GM21619 (cell line): ENCODE measurements around the gene ANKRD13C.
"Not testable (repeated sequence)": the region's sequence is repeated elsewhere in the genome, so short reads cannot be mapped to it uniquely, and the experiment has no call there.

Source experiments
- ATAC-seq: cut with Tn5 transposase; IDR thresholded peaks from one replicate; pipeline ENCODE4 v1.9.1; 2021; ENCODE audit not compliant: unreplicated experiment

Gene ANKRD13C

GRCh38 chr1:70360321-70360720 lies 5.8 kb upstream of the ANKRD13C start:
- ATAC-seq: no peak

- ATAC-seq: peak; percentile 35
Observed at GRCh38 chr1:70358921-70359564, 4.5 kb upstream of the ANKRD13C start.

- no peak for ATAC-seq
Observed at GRCh38 chr1:70355920-70356319, 1.4 kb upstream of the ANKRD13C start.

- no peak for ATAC-seq
Observed at GRCh38 chr1:70355111-70355407, 537 bp upstream of the ANKRD13C start.

- ATAC-seq: peak; percentile 25
Observed at GRCh38 chr1:70353601-70354331, 756 bp downstream of the ANKRD13C start.

GRCh38 chr1:70353044-70353443 lies 1.5 kb downstream of the ANKRD13C start:
- ATAC-seq: no peak

- not testable (repeated sequence) for ATAC-seq
Observed at GRCh38 chr1:70349799-70350198, 4.7 kb downstream of the ANKRD13C start.

GRCh38 chr1:70348399-70349165 lies 5.9 kb downstream of the ANKRD13C start:
- ATAC-seq: no peak

- not testable (repeated sequence) for ATAC-seq
Observed at GRCh38 chr1:70339644-70340043, 14.9 kb downstream of the ANKRD13C start.

GRCh38 chr1:70336050-70336449 lies 18.5 kb downstream of the ANKRD13C start:
- no peak for ATAC-seq

- no peak for ATAC-seq
Observed at GRCh38 chr1:70334436-70334835, 20.1 kb downstream of the ANKRD13C start.

GRCh38 chr1:70333245-70333644 lies 21.3 kb downstream of the ANKRD13C start:
- no peak for ATAC-seq

GRCh38 chr1:70331962-70332361 lies 22.6 kb downstream of the ANKRD13C start:
- ATAC-seq: no peak

GRCh38 chr1:70327306-70328076 lies 27.0 kb downstream of the ANKRD13C start:
- ATAC-seq: no peak

- ATAC-seq: no peak
Observed at GRCh38 chr1:70324683-70325082, 29.8 kb downstream of the ANKRD13C start.

- ATAC-seq: no peak
Observed at GRCh38 chr1:70319750-70320149, 34.8 kb downstream of the ANKRD13C start.

GRCh38 chr1:70318191-70318590 lies 36.3 kb downstream of the ANKRD13C start:
- no peak for ATAC-seq

GRCh38 chr1:70317087-70317486 lies 37.4 kb downstream of the ANKRD13C start:
- ATAC-seq: no peak

GRCh38 chr1:70315782-70316181 lies 38.7 kb downstream of the ANKRD13C start:
- no peak for ATAC-seq

GRCh38 chr1:70314706-70315304 lies 39.7 kb downstream of the ANKRD13C start:
- no peak for ATAC-seq

- ATAC-seq: no peak
Observed at GRCh38 chr1:70311369-70311768, 43.2 kb downstream of the ANKRD13C start.
